ENCODE results near the gene MAIP1.

DNA sequence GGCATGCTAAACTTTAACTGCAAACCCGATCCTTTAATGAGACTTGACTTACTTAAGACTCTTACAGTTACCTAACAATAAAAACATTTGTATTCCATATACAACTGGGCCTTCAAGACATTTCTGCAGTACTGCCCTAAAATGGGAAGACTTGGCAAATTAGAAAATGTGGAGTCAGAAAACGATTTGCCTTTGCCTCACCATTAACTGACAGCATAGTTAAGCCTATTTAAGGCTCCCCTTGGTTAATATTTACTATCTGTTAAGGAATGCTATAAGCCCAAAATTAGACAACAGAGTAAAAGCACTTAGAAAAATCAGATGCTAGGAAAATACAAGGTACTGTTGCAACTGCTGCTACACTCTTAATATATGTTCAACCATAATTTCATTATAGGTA, 18.8 kb upstream of the MAIP1 start:
- TF ChIP-seq EZH2 (IDR thresholded peaks at IDR 0.05; ENCODE audit: low read depth) (no peak), CTCF (conservative IDR thresholded peaks at IDR 0.05) (no peak)

All from PC-9 (cell line).